ENCODE measurements around the gene ABLIM2. TPM values are rescaled to one million over a fixed set of nuclear protein-coding genes. Genes with fewer than 3 reads are reported as not detected.

ABLIM2 gene
- total RNA-seq, 2 donors from 2014 or later, result 2.6 to 7.3 TPM

DNA sequence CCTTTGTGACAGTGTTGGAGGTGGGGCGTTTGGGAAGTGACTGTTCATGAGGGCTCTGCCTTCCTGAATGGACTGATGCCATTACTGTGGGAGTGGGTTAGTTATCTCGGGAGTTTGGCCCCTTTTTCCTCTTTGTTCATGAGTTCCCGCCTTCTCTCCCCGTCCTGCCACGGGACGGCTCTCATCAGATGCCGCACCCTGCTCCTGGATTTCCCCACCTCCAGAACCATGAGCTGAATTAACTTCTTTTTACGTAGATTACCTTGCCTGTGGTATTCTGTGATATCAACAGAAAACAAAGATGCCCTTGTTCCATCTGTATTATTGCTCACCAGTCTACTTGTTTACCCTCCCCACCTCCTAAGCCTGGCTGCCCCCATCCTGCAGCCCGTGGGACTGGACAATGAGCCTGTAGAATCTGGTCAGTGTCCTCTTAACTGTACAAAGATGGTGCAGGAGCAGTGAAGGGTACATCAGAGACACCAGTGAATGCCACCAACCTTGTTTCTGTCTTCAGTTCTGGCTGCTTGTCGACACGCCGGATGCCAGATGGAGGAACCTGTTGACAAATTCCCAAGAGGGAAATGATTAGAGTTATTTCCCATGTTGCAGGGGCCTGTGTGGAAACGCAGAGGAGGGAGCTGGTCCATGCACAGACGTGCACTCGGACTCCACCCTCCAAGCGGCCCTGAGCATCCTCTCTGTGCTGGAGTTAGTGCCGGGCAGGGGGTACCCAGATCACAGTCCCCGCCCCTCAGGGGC lies 104.7 kb downstream of the ABLIM2 start:
- Histone ChIP-seq H3K4me1 (replicated peaks) (peaks cover 5% of the 10 kb centered on the region), H3K27ac (no peak overlapping the region), H3K4me3 (no peak overlapping the region), H3K9me3 (no peaks in the 10 kb centered on the region), H3K27me3 (replicated peaks; ENCODE audit: insufficient read depth) (no peaks in the 10 kb centered on the region), H3K36me3 (no peaks in the 10 kb centered on the region)
- TF ChIP-seq POLR2AphosphoS5 (IDR thresholded peaks at IDR 0.05) (no peak), POLR2A (IDR thresholded peaks at IDR 0.05) (no peak)
- TF ChIP-seq, protein P1, sequence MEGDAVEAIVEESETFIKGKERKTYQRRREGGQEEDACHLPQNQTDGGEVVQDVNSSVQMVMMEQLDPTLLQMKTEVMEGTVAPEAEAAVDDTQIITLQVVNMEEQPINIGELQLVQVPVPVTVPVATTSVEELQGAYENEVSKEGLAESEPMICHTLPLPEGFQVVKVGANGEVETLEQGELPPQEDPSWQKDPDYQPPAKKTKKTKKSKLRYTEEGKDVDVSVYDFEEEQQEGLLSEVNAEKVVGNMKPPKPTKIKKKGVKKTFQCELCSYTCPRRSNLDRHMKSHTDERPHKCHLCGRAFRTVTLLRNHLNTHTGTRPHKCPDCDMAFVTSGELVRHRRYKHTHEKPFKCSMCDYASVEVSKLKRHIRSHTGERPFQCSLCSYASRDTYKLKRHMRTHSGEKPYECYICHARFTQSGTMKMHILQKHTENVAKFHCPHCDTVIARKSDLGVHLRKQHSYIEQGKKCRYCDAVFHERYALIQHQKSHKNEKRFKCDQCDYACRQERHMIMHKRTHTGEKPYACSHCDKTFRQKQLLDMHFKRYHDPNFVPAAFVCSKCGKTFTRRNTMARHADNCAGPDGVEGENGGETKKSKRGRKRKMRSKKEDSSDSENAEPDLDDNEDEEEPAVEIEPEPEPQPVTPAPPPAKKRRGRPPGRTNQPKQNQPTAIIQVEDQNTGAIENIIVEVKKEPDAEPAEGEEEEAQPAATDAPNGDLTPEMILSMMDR (IDR thresholded peaks at IDR 0.05), result no peak
- no peak for DNase-seq (ENCODE audit: low spot score)
- 85% methylated on average over 18 of the region's 18 CpGs for WGBS
- intact Hi-C loops (cut with DNase I), result no loop called here

DNA sequence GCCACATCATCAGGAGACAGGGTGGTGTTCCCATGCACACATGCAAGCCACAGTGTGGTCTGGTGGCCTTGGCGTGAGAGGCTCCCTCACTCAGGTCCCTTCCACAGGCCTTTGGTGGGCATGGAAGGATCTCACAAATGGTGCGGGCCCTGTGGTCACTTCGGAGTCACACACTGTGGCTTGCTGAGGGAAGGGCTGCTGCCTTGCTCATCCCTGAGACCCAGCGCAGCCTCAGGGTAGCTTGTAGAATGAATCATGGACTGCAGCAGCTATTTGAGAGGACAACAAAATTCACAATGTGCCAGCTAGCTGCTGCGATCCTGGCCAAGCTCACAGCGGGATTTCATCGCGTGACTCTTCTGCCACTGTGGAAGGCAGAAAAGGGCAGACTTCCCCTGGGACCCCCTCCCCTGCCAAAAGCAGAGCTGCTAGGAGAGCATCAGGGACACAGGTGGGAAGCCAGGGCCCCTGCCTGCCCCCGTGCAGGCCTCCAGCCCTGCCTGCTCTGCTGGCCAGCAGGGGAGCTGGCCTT lies 106.4 kb downstream of the ABLIM2 start:
- no peak overlapping the region for H3K4me3 ChIP-seq
- H3K9me3 ChIP-seq, result no peaks in the 10 kb centered on the region
- 94% methylated on average over 9 of the region's 9 CpGs for WGBS
- TF ChIP-seq POLR2A (IDR thresholded peaks at IDR 0.05) (no peak), POLR2AphosphoS5 (IDR thresholded peaks at IDR 0.05) (no peak)
- TF ChIP-seq, protein P1 (IDR thresholded peaks at IDR 0.05), result no peak
- H3K27me3 ChIP-seq (replicated peaks; ENCODE audit: insufficient read depth), result no peaks in the 10 kb centered on the region
- no peaks in the 10 kb centered on the region for H3K36me3 ChIP-seq
- no peak overlapping the region for H3K27ac ChIP-seq
- H3K4me1 ChIP-seq (replicated peaks), result peaks cover 5% of the 10 kb centered on the region
- intact Hi-C loops (cut with DNase I), result no loop called here
- no peak for DNase-seq (ENCODE audit: low spot score)

DNA sequence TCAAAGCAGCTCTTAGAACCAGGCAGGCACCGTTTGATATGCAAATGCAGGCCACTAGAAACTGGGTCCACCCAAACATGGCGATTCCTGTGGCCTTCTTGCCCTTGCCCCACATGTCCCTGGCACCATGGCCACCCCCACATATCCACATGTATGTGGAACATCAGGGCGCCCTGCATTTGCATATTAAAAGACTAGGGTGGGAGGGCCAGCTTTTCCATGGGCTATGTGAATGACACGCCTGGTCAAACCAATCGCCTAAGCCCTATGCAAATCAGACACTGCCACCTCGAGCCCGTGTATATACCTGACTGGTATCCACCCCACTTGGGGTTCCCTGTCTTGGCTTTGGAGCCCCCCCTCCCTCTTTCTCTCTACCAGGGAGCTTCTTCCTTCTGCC lies 107.0 kb downstream of the ABLIM2 start:
- H3K36me3 ChIP-seq, result no peaks in the 10 kb centered on the region
- intact Hi-C loops (cut with DNase I), result no loop called here

DNA sequence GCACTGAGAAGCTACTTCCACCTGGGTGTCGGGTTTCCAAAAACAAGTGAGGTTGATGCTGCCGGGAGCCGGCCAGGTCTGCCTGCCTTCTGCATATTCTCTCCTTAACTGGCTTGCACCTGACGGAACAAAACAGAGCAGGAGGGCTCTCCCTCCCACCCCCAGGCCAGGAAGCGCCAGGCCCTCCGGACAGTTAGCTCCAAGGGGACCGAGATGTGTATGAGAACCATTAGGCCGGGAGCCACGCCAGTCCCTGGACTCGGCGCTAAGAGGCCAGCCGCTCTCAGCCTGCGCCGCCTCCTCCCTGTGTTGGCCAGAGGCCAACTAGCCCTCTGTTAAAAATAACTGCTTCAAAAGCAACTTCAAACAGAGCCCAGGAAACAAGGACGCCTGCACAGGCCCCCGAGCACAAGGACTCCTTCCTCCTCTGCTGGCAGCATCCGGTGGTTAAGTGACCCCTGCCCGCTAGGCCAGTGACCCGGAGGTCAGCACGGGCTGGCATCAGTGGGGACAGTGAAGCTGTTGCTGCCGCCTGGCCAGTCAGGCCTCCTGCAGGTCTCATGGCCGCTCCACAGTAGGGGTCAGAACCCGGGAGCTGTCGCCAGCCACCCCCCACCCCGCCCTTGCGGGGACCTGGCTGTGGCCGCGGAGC lies 107.9 kb downstream of the ABLIM2 start:
- Histone ChIP-seq H3K9me3 (no peaks in the 10 kb centered on the region), H3K36me3 (no peaks in the 10 kb centered on the region), H3K27ac (no peak overlapping the region), H3K27me3 (replicated peaks; ENCODE audit: insufficient read depth) (no peaks in the 10 kb centered on the region), H3K4me1 (replicated peaks) (peaks cover 5% of the 10 kb centered on the region), H3K4me3 (no peak overlapping the region)
- TF ChIP-seq POLR2A (IDR thresholded peaks at IDR 0.05) (no peak), POLR2AphosphoS5 (IDR thresholded peaks at IDR 0.05) (no peak)
- TF ChIP-seq, protein P1 (IDR thresholded peaks at IDR 0.05), result no peak
- intact Hi-C loops (cut with DNase I), result no loop called here
- 21% methylated on average over 18 of the region's 28 CpGs for WGBS
- DNase-seq (ENCODE audit: low spot score), result peak; percentile 35

More for the DNA sequence above, 107.0 kb downstream of the ABLIM2 start:
- DNase-seq (ENCODE audit: low spot score), result no peak
- no peaks in the 10 kb centered on the region for H3K27me3 ChIP-seq (replicated peaks; ENCODE audit: insufficient read depth)
- H3K4me3 ChIP-seq, result no peak overlapping the region
- TF ChIP-seq POLR2A (IDR thresholded peaks at IDR 0.05) (no peak), POLR2AphosphoS5 (IDR thresholded peaks at IDR 0.05) (no peak)
- TF ChIP-seq, protein P1 (IDR thresholded peaks at IDR 0.05), result no peak
- no peaks in the 10 kb centered on the region for H3K9me3 ChIP-seq
- H3K27ac ChIP-seq, result no peak overlapping the region
- peaks cover 5% of the 10 kb centered on the region for H3K4me1 ChIP-seq (replicated peaks)
- 92% methylated on average over 7 of the region's 7 CpGs for WGBS
